ENCODE results near the gene MICOS13. TPM values are rescaled to one million over a fixed set of nuclear protein-coding genes. Genes with fewer than 3 reads are reported as not detected.
"Not testable (repeated sequence)": the region's sequence is repeated elsewhere in the genome, so short reads cannot be mapped to it uniquely, and the experiment has no call there.

MICOS13 gene
- total RNA-seq, 2 experiments from 2014 or later: 39.2 to 119 TPM

DNA sequence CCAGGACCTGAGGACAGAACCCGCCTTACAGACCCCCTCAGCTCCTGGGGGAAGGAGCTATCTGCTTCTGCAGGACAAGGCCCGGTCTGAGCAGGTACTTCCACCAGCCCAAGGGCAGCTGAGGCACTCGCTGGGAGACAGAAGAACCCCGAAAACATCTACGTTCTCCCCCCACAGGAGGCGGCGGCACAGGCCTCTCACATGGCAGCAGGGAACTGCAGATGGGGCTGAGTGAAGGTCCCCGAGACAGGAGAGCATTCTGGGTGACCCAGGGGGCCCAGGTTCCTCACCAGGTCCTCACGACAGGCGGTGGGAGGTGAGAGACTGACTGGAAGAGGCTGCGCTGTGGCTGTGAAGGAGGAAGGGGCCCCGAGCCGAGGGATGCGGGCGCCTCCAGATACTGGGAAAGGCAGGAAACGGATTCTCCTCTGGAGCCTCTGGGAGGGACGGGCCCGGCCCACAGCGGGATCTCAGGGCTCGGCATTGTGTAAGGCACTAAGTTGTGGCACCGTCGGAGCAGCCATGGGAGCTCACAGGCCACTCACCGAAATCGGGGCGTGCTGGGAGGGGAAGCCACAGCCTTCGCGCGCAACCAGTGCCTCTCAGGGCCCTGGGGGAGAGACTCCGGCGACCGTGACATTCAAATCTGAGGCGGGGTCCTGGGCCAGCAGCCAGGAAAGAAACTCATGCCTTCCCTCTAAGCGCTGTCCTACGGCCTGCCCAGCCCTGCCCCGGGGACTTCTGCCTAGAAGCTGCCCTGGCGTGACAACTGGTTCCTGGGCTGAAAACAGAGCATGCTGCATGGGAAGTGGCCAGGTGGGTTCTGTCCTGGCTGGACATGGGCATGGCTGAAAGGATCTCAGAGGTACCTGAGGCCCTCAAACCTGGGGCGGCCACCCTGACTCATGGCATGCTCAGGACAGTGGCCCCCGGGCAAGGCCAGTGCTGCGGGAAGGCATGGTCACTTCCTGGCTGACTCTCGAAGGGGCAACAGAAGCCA is 23.8 kb upstream of the MICOS13 start:
- ChIA-PET POLR2A (no interaction called here), CTCF (ENCODE audit: unreplicated experiment) (no interaction called here)
- no TSS peak for BruUV-seq (replicated peaks)
- Histone ChIP-seq H3K4me1 (ENCODE audit: insufficient read depth, low read length, poor library complexity, severe bottlenecking) (peaks cover 3% of the 10 kb centered on the region), H3K4me3 (ENCODE audit: low read depth, low read length, poor library complexity, severe bottlenecking) (no peak overlapping the region), H3K79me2 (ENCODE audit: insufficient read depth, low read depth, low read length) (no peaks in the 10 kb centered on the region), H3K9me3 (ENCODE audit: low read length) (no peaks in the 10 kb centered on the region), H3K4me2 (ENCODE audit: low read length) (no peak overlapping the region), H3K36me3 (ENCODE audit: insufficient read depth, low read length) (peaks cover 92% of the 10 kb centered on the region), H2AFZ (ENCODE audit: low read length) (no peak overlapping the region), H3K9me2 (ENCODE audit: insufficient read depth, low read length) (no peaks in the 10 kb centered on the region), H4K20me1 (ENCODE audit: insufficient read depth, low read length) (no peaks in the 10 kb centered on the region), H3K27ac (ENCODE audit: low read depth, low read length, poor library complexity, severe bottlenecking) (no peak overlapping the region)
- DNase-seq (ENCODE audit: low spot score): no peak
- TF ChIP-seq EZH2phosphoT487 (IDR thresholded peaks at IDR 0.05; ENCODE audit: borderline replicate concordance, low read depth, low read length): no peak
- TF ChIP-seq, protein P1, sequence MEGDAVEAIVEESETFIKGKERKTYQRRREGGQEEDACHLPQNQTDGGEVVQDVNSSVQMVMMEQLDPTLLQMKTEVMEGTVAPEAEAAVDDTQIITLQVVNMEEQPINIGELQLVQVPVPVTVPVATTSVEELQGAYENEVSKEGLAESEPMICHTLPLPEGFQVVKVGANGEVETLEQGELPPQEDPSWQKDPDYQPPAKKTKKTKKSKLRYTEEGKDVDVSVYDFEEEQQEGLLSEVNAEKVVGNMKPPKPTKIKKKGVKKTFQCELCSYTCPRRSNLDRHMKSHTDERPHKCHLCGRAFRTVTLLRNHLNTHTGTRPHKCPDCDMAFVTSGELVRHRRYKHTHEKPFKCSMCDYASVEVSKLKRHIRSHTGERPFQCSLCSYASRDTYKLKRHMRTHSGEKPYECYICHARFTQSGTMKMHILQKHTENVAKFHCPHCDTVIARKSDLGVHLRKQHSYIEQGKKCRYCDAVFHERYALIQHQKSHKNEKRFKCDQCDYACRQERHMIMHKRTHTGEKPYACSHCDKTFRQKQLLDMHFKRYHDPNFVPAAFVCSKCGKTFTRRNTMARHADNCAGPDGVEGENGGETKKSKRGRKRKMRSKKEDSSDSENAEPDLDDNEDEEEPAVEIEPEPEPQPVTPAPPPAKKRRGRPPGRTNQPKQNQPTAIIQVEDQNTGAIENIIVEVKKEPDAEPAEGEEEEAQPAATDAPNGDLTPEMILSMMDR (conservative IDR thresholded peaks at IDR 0.05; ENCODE audit: low read length): no peak
- intact Hi-C loops (cut with micrococcal nuclease; ENCODE audit: unreplicated experiment): no loop called here

DNA sequence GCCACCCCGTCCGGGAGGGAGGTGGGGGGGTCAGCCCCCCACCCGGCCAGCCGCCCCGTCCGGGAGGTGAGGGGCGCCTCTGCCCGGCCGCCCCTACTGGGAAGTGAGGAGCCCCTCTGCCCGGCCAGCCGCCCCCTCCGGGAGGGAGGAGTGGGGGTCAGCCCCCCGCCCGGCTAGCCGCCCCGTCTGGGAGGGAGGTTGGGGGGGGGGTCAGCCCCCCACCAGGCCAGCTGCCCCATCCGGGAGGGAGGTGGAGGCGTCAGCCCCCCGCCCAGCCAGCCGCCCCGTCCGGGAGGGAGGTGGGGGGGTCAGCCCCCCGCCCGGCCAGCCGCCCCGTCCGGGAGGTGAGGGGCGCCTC is 21.7 kb upstream of the MICOS13 start:
- H3K4me1 ChIP-seq (ENCODE audit: insufficient read depth, low read length, poor library complexity, severe bottlenecking); H3K4me3 ChIP-seq (ENCODE audit: low read depth, low read length, poor library complexity, severe bottlenecking); intact Hi-C loops (cut with micrococcal nuclease; ENCODE audit: unreplicated experiment); H3K9me2 ChIP-seq (ENCODE audit: insufficient read depth, low read length); DNase-seq (ENCODE audit: low spot score); H3K4me2 ChIP-seq (ENCODE audit: low read length); H2AFZ ChIP-seq (ENCODE audit: low read length); H3K79me2 ChIP-seq (ENCODE audit: insufficient read depth, low read depth, low read length); H4K20me1 ChIP-seq (ENCODE audit: insufficient read depth, low read length); BruUV-seq (replicated peaks); CTCF ChIA-PET (ENCODE audit: unreplicated experiment); H3K9me3 ChIP-seq (ENCODE audit: low read length); POLR2A ChIA-PET; H3K27ac ChIP-seq (ENCODE audit: low read depth, low read length, poor library complexity, severe bottlenecking): not testable (repeated sequence)
- H3K36me3 ChIP-seq (ENCODE audit: insufficient read depth, low read length): peaks cover 92% of the 10 kb centered on the region

DNA sequence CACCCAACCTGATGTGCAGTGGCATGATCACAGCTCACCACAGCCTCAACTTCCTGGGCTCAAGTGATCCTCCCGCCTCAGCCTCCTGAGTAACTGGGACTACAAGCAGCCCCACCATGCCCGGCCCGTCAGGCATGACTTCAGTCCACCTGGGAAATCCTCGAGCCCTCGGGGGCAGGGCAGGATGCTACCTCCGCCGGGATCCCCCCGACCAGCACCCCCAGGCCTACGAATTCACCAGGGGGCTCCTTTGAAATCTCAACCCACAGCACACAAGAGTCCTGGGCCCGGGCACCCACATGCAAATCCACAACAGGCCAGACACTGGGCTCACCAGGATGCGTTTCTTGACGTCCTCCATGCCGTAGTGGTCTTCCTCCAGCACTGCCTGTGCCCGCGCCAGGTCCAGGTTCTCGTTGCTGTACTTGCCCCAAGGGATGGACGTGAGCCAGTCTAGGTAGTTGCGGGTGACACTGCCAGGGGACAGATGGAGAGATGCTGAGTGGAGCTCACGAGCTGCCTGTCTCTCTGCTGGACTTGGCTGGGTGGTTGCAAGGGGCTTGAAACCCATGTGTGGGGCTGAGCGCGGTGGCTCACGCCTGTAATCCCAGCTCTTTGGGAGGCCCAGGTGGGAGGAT is 20.3 kb upstream of the MICOS13 start:
- H3K79me2 ChIP-seq (ENCODE audit: insufficient read depth, low read depth, low read length): no peaks in the 10 kb centered on the region
- H3K9me3 ChIP-seq (ENCODE audit: low read length): no peaks in the 10 kb centered on the region
- H4K20me1 ChIP-seq (ENCODE audit: insufficient read depth, low read length): no peaks in the 10 kb centered on the region
- DNase-seq (ENCODE audit: low spot score): no peak
- POLR2A ChIA-PET: no interaction called here
- CTCF ChIA-PET (ENCODE audit: unreplicated experiment): no interaction called here
- peaks cover 6% of the 10 kb centered on the region for H3K4me1 ChIP-seq (ENCODE audit: insufficient read depth, low read length, poor library complexity, severe bottlenecking)
- TF ChIP-seq, protein P1 (conservative IDR thresholded peaks at IDR 0.05; ENCODE audit: low read length): no peak
- no peak for TF ChIP-seq EZH2phosphoT487 (IDR thresholded peaks at IDR 0.05; ENCODE audit: borderline replicate concordance, low read depth, low read length)
- H3K4me2 ChIP-seq (ENCODE audit: low read length): no peak overlapping the region
- H3K27ac ChIP-seq (ENCODE audit: low read depth, low read length, poor library complexity, severe bottlenecking): no peak overlapping the region
- no TSS peak for BruUV-seq (replicated peaks)
- intact Hi-C loops (cut with micrococcal nuclease; ENCODE audit: unreplicated experiment): no loop called here
- no peak overlapping the region for H3K4me3 ChIP-seq (ENCODE audit: low read depth, low read length, poor library complexity, severe bottlenecking)
- H3K36me3 ChIP-seq (ENCODE audit: insufficient read depth, low read length): peaks cover 92% of the 10 kb centered on the region
- no peak overlapping the region for H2AFZ ChIP-seq (ENCODE audit: low read length)
- no peaks in the 10 kb centered on the region for H3K9me2 ChIP-seq (ENCODE audit: insufficient read depth, low read length)
